ENCODE data around the gene IFI35.
"Not testable (repeated sequence)": the region's sequence is repeated elsewhere in the genome, so short reads cannot be mapped to it uniquely, and the experiment has no call there.

Gene IFI35

GRCh38 chr17:43024407-43025289 lies 18.1 kb downstream of the IFI35 start, which contains the start of gene RND2:
RND2 (plus strand) TSS chr17:43025231; CDS start chr17:43025348, 117 bp downstream.
- peak; percentile 89 for DNase-seq

DNA sequence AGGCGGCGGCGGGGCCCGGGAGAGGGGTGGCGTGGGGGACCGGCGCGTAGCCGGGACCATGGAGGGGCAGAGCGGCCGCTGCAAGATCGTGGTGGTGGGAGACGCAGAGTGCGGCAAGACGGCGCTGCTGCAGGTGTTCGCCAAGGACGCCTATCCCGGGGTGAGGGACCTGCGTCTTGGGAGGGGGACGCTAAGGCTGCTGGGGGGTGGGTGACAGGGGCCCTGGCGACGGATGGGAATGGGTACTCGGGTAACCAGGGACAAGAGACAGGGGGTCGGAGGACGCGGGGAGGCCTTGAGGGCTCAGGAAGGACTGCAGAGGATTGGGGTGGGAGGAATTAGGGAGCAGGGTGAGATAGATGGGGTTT lies 18.7 kb downstream of the IFI35 start:
- DNase-seq, result no peak

DNA sequence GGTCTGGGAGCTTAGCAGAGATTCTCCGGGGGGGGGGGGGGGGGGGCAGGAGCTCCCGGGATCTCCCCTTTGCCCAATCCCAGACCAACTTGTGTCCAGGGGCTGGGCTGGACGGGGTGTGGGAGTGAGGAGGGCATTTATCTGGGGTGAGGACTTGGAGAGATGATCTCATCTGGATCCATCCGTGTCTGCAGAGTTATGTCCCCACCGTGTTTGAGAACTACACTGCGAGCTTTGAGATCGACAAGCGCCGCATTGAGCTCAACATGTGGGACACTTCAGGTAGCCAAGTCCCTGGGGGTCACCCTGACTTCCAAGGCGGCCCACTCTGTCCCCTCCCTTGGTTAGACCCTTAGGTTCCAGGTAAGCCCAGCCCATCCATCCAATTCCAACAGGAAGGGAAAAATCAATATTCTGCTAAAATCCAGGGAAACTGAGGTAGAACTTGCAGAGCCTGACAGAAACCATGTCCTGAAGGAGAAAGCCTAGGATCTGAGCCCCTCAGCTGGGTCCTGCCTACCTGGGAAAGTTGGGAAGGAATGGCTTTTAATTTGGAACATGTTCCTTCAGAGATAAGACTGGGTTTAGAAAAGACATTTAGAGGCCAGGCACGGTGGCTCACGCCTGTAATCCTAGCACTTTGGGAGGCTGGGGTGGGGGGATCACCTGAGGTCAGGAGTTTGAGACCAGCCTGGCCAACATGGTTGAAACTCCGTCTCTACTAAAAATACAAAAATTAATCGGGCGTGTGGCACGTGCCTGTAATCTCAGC lies 19.4 kb downstream of the IFI35 start:
- DNase-seq, result no peak

- no peak for DNase-seq
Measured at GRCh38 chr17:43026595-43026994, 20.0 kb downstream of the IFI35 start.

DNA sequence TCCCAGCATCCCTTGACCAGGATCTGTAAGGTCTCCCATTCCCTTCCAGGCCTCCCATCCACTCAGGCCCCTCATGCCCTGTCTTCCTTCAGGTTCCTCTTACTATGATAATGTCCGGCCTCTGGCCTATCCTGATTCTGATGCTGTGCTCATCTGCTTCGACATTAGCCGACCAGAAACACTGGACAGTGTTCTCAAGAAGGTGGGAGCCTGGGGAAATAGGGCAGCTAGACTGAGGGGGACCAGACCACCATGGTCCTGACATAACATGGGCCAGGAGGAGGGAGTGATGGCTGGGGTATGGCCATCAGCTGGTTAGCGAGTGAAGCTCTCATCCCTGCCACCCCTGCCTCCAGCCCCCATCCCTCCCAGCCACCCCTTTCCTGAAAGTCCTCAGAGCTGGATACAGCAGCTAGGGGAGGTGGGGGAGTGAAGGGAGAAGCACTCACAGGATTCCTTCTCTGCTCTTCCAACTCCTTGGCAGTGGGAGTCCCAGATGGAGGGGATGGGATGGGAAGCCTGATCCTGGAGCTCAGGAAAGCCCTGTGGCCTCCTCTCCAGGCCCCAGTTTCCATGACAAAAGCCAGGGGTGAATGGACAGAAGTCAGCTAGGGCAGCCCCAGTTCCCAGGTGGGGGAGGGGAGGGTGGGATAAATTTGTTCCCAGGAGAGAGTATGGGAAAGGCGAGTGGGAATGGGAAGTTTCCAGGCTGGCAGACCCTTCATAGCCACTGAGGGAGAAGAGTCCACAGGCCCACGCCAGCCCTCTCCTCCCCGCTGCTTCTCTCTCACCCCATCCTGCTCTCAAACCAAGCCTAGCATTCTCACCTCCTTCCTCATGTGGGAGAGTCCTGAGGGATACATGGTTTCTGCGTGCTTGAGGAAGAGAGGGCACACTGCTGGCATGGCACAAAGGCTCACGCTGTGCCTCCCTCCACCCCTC lies 20.8 kb downstream of the IFI35 start:
- DNase-seq, result no peak

- DNase-seq, result no peak
Measured at GRCh38 chr17:43028221-43028861, 21.8 kb downstream of the IFI35 start.

DNA sequence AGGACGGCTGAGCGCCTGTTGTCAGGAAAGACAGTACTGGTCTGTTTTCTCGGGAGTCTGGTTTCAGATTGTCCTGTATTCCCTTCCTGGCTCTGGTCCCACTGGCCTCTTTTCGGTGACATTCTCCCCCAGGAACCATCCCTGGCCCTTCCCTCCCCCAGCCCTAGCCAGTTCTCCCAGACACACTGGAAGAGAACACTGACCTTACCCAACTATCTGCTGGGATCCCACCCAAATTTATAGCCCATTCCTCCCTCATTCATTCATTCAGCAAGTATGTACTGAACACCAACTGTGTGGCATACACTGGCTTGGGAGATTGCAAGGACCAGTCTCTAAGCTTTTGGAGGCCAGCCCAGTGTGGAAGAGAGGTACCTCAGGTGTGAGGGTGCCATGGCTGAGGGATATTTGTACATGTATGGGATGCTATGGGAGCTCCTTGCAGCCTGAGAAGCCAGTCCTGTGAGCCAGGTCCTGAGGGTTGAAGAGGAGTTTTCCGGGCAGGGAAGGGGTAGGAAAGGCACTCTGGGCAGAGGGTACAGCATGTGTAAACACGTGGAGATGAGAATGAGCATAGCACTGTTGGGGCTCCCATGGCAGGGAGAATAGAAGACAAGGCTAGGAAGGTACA lies 23.7 kb downstream of the IFI35 start:
- DNase-seq, result no peak

- DNase-seq, result no peak
Measured at GRCh38 chr17:43031666-43032065, 25.1 kb downstream of the IFI35 start.

DNA sequence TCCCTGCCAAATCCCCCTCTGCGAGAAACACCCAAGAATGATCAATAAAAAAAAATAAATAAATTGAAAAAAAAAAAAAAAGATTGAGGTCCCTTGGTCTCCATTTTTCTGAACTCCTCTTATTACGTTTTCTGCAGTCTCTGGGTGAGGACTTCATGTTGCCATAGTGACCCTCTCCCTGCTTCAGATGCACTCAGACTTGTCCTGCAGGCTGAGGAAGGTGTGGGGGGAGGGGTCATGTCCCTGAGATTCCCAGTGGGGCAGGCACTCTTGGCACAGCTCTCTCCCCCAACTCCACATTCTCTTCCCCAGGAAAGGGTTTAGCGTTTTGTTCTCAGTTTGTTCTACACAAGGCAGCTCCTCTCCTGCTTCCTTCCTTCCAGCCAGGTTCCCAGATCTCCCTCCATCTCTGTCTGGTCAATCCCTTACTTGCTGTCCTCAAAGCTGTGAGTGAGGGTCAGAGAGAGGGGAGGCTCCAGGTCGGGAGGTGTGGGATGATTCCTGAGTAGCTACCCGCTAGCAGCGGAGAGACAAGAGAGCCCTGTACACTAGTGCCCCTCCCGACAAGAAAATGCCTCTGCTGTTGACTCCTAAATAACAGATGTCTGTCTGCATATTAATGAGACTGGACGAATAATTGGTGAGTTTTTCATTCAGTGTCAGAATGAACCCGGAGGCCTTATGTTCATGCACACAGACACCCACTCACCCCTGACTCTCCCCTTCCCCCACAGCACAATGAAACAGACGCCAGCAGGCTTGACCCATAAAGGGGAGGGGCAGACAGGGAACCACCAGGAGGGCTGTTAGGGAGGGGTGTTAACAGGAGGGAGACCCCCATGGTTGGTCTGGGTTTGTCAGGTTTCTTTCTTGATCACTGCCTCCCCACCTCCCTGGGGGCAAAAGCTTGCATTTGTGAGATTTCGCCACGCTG lies 27.6 kb downstream of the IFI35 start:
- DNase-seq, result no peak

- no peak for DNase-seq
Measured at GRCh38 chr17:43034894-43035293, 28.3 kb downstream of the IFI35 start.

DNA sequence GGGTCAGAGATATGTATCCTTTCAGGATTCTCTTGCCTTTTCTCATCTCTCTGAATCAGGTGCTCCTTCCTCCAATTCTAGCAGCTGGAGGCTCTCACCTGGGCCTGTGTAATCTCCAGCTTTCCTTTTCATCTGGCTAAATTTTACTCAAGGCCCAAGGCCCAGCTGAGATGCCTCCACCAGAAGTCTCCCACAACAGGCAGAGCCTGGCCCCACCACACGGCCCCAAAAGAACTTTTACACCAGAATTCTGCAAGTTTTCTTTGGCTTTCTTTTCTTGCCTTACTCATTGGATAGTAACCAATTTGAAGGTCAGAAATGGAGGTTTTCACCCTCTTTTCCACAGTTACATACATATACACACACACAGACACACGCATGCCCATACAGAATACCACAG lies 33.1 kb downstream of the IFI35 start:
- DNase-seq, result no peak

DNA sequence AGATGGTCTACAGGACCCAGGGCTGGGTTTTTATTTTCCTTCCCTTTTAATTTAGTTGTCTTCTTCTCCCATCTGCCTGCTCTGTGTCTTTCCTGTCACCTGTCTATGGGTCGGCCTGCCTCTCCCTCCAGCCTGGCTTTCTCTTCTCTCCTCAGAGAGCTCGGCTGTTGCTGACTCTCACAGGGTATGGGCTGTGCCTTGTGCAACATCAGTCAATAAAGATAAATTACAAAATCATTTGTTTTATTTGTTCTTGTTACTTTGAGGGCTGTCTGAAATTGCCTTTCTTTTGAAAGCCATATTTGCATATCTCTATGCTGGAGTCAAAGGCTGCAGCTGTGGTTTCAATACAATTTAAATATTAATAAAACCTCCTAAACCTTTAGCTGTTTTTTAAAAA lies 34.1 kb downstream of the IFI35 start:
- no peak for DNase-seq

DNA sequence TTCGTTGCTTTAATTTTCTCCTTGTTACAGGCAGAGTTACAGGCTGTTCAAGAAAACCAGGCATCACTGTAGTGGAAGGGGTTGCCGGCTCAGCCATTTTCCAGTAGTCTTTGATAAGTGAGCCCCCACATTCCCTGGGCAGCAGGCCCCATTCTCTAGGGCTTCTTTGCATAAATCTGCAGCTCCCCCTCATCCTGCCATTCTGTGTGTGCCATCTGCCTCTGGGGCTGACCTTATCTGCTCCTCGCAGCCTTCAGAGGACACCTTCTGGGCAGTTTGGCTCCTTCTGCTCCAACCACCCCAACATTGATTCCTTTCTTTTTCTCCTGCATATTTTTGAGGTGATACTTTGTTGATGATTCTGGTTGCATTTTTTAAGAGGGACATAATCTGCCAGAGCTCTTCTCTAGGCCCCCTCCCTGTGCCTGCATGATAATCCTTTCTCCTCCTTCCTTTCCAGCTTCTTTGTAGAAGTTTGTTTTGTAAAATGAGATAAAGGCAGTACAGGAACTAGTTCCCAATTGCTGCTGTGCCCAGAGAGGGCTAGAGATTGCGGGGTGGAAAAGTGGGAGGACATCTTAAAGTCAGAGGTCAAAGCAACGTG lies 35.5 kb downstream of the IFI35 start:
- no peak for DNase-seq

DNA sequence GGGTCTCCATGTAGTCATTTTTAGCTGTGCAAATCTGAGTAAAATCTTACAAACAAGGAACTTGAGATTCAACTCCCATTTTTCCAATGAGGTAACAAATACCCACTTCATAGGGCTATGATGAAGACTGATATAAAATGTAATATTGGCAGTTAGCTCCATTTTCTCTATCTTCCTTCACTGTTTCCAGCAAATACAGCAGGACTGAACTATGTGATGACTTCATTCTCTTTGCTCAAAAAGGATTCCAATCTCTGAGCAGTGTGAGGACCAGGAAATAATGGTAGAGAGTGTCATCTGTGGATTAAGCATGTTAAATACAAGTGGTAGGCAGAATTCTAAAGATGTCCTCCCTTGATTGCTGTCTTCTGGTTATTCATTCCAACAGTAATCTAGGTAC lies 36.7 kb downstream of the IFI35 start:
- no peak for DNase-seq

DNA sequence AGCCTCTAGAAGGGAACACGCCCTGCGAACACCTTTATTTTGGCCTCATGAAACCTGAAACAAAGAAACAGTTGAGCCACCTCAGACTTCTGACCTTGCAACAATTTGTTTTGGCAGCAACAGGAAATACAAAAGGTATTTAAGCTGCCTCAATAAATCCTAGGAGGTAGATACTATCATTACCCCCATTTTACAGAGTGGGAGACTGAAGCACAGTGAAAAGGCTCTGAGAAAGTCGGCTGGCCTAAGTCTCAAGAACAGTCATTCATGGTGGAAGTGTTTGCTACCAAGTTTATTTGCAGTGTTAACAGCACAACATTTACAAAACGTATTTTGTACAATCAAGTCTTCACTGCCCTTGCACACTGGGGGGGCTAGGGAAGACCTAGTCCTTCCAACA lies 37.4 kb downstream of the IFI35 start:
- no peak for DNase-seq

GRCh38 chr17:43051969-43052368 lies 45.4 kb downstream of the IFI35 start:
- no peak for DNase-seq

- DNase-seq, result not testable (repeated sequence)
Measured at GRCh38 chr17:43053008-43053407, 46.4 kb downstream of the IFI35 start.

DNA sequence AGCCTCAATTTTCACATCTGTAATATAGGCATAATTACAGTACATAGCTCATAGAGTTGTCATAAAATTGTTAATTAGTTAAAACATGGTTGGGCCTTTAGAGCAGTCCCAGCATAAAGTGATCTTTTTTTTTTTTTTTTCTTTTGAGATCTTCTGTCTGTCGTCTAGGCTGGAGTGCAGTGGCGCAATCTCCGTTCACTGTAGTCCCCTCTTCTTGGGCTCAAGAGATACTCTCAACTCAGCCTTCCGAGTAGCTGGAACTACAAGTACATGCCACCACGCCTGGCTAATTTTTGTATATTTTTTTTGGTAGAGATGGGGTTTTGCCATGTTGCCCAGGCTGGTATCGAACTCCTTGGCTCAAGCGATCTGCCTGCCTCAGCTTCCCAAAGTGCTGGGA lies 49.5 kb downstream of the IFI35 start:
- DNase-seq, result no peak

GRCh38 chr17:43062984-43063638 lies 56.5 kb downstream of the IFI35 start:
- DNase-seq, result no peak
